Stimulated activated CD4-positive, alpha-beta T cell treated with anti-CD3 and anti-CD28 coated beads, Interleukin-15, amount 100 ng/mL, for 48 hours (primary cell): ENCODE measurements around the gene INTS7.

Source experiments
- DNase-seq, 2 donors: peaks; one replicate each; pipeline ENCODE4 v3.0.0-alpha.2; 2020; ENCODE audit warnings: low read depth in 2 of 2

INTS7 gene

GRCh38 chr1:211908951-211909350 is 126.4 kb downstream of the INTS7 start:
- DNase-seq = no peak

GRCh38 chr1:211908453-211908852 is 126.9 kb downstream of the INTS7 start:
- DNase-seq = no peak

GRCh38 chr1:211903490-211904245 is 131.7 kb downstream of the INTS7 start:
- no peak for DNase-seq

GRCh38 chr1:211902624-211903291 is 132.6 kb downstream of the INTS7 start:
- no peak for DNase-seq

GRCh38 chr1:211901945-211902344 is 133.4 kb downstream of the INTS7 start:
- DNase-seq = no peak

GRCh38 chr1:211900441-211900840 is 134.9 kb downstream of the INTS7 start:
- no peak for DNase-seq

- no peak for DNase-seq
These were observed 138.4 kb downstream of the INTS7 start for GRCh38 chr1:211896958-211897357.

- DNase-seq = no peak
These were observed 140.1 kb downstream of the INTS7 start for GRCh38 chr1:211895126-211895759.

- no peak for DNase-seq
These were observed 141.0 kb downstream of the INTS7 start for GRCh38 chr1:211894312-211894711.

- no peak for DNase-seq
These were observed 142.1 kb downstream of the INTS7 start for GRCh38 chr1:211893260-211893659.

- DNase-seq = no peak
These were observed 142.8 kb downstream of the INTS7 start for GRCh38 chr1:211892577-211892976.

- DNase-seq = no peak
These were observed 143.6 kb downstream of the INTS7 start for GRCh38 chr1:211891708-211892107.
